EL (cell line): ENCODE measurements around the gene INSR.

Experiments used
- DNase-seq: peaks from one replicate; pipeline ENCODE4 v3.0.0-alpha.2; 2016

Gene INSR

GRCh38 chr19:7294558-7295212 lies 471 bp upstream of the INSR start:
- DNase-seq, result peak; percentile 36

GRCh38 chr19:7292950-7293761 lies 1.1 kb downstream of the INSR start:
- no peak for DNase-seq

- DNase-seq, result no peak
Observed at GRCh38 chr19:7292352-7292949, 1.8 kb downstream of the INSR start.

- DNase-seq, result no peak
Observed at GRCh38 chr19:7288977-7289376, 5.2 kb downstream of the INSR start.

- no peak for DNase-seq
Observed at GRCh38 chr19:7288131-7288530, 6.1 kb downstream of the INSR start.

GRCh38 chr19:7287722-7288121 lies 6.5 kb downstream of the INSR start:
- DNase-seq, result peak; percentile 47

GRCh38 chr19:7280940-7281666 lies 13.1 kb downstream of the INSR start:
- DNase-seq, result no peak

GRCh38 chr19:7272856-7273578 lies 21.2 kb downstream of the INSR start:
- DNase-seq, result no peak

GRCh38 chr19:7268705-7269098 lies 25.5 kb downstream of the INSR start:
- no peak for DNase-seq

GRCh38 chr19:7267792-7268704 lies 26.2 kb downstream of the INSR start:
- no peak for DNase-seq

- no peak for DNase-seq
Observed at GRCh38 chr19:7266832-7267231, 27.4 kb downstream of the INSR start.

GRCh38 chr19:7265963-7266362 lies 28.3 kb downstream of the INSR start:
- no peak for DNase-seq

- DNase-seq, result no peak
Observed at GRCh38 chr19:7264858-7265257, 29.4 kb downstream of the INSR start.

GRCh38 chr19:7263521-7263920 lies 30.7 kb downstream of the INSR start:
- no peak for DNase-seq

GRCh38 chr19:7263066-7263465 lies 31.1 kb downstream of the INSR start:
- DNase-seq, result no peak

GRCh38 chr19:7262470-7262869 lies 31.7 kb downstream of the INSR start:
- DNase-seq, result no peak

- no peak for DNase-seq
Observed at GRCh38 chr19:7260161-7260560, 34.1 kb downstream of the INSR start.

GRCh38 chr19:7258840-7259395 lies 35.3 kb downstream of the INSR start:
- no peak for DNase-seq

GRCh38 chr19:7258041-7258839 lies 36.0 kb downstream of the INSR start:
- no peak for DNase-seq
